Activated CD4-positive, alpha-beta T cell treated with anti-CD3 and anti-CD28 coated beads for 1 hour (primary cell): Measurements from ENCODE around the gene RANGAP1.

Experiments used
- DNase-seq: peaks from one replicate; pipeline ENCODE4 v3.0.0-alpha.2; 2020

RANGAP1 gene

GRCh38 chr22:41285820-41286638 is at the start of gene RANGAP1:
TSS of gene RANGAP1 (minus strand) at chr22:41286187. CDS start at chr22:41281044, 5,143 bp downstream.
- peak; percentile 98 for DNase-seq

GRCh38 chr22:41334951-41335635 is 49.1 kb upstream of the RANGAP1 start:
- no peak for DNase-seq

DNA sequence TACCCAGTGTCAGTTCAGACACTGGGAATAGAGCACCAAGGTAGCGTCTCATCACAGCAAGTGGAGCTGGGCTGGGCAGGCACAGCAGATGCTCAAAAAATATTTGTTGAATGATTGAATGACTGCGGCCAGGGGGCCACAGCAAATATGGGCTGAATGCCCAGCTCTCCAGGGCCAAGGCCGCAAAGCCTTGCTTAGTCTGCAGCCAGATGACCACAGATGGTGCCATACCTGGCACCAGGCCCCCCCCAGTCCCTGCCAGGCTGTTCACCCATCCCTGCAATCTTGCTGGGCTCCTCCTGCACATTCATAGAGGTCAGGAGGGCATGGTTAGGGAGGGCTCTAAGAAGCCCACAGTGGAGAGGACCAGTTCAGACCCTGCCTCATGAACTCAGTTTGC is 48.2 kb upstream of the RANGAP1 start:
- DNase-seq: no peak

GRCh38 chr22:41333806-41334205 is 47.8 kb upstream of the RANGAP1 start:
- no peak for DNase-seq

- DNase-seq: no peak
These were observed 46.4 kb upstream of the RANGAP1 start for GRCh38 chr22:41332217-41332939.

- no peak for DNase-seq
These were observed 44.2 kb upstream of the RANGAP1 start for GRCh38 chr22:41330169-41330568.

- DNase-seq: no peak
These were observed 41.1 kb upstream of the RANGAP1 start for GRCh38 chr22:41327124-41327523.

DNA sequence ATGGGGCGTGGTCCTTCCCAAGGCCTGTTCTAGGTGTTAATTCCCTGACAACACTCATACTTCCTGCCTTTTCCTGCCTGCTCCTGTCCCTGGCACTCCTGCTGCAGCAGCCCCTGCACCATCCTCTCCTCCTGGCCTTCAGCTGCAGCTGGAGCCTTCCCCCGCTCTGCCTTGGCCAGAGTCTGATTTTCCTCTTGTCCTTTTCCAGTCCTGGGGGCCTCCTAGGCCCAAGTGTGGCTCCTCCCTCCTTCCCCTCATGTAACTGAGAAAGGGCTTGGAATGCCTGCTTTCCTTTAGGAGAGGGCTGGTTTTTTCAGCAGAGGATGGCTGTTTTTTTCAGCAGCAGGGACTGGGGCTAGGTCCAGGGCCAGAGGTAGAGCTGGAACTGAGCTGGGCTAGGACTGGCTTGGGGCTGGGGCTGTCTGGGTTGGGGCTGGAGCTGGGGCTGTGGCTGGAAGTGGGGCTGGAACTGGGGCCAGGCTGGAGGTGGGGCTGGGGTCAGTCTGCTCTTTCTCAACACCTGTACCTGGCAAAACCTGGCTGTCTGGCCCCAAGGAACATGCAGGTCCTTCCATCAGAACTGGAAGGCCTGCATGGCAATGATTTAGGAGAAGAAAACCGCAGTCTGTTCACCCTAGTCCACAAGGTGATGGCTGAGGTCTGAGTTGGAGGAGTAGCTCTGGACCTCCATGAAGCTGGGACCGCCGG is 39.0 kb upstream of the RANGAP1 start:
- no peak for DNase-seq

DNA sequence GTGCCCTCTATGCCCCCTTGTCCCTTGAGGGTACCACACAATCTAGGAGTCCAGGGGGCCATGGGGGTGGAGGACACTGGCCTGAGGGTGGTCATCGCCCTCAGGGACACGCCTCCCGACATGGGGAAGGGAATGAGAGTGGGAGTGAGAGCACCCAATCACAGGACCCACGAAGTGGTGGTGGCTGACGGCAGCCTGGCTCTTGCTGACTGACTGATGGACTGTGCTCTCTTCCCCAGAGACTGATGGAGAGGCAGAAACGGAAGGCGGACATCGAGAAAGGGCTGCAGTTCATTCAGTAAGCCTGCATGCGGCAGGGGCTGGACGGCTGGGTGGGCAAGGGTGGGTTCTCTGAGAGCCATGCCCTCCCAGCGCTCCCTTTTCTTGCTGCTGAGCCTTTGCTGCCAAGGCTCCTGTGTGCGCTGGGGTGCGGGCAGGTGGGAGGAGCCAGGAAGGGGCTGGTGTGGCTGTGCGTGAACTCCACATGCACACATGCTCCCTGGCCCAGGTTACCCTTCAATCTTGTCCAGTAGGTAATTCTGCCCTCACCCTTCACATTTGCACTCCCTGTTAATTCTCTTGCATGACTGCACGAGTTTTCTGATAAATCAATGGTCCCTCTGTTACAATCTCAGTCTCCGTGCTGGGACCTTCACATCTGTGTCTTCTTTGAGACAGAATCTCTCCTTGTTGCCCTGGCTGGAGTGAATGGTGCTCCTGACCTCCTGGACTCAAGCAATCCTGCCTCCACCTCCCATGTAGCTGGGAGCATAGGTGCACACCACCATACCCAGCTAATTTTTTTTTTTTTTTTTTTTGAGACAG is 34.6 kb upstream of the RANGAP1 start:
- DNase-seq: no peak

DNA sequence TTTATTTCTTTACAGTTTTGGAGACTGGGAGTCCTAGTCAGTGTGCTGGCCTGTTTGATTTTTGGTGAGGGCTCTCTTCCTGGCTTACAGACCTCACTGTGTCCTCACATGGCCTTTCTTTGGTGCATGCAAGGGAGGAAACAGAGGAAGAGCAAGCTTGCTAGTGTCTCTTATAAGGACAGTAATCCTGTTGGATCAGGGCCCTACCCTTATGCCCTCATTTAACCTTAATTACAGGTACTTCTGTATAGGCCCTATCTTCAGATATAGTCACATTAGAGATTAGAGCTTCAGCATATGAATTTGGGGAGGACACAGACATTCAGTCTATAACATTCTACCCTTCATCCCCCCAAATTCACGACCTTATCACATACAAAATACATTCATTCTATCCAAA is 29.6 kb upstream of the RANGAP1 start:
- DNase-seq: no peak

DNA sequence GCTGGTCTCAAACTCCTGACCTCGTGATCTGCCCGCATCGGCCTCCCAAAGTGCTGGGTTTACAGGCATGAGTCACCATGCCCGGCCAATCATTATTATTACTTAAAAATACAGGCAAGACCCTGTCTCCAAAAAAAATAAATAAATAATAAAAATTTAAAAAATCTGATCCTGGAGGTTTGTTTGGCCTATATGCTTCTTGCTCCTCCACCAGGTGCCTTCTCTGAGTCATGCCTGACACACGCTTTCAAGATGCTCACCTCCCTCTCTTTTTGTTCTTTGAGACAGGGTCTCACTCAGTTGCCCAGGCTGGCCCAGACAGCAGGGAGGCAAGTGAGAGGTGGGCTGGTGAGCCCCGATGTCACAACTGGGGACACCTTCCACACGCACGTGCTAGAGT is 28.8 kb upstream of the RANGAP1 start:
- no peak for DNase-seq

DNA sequence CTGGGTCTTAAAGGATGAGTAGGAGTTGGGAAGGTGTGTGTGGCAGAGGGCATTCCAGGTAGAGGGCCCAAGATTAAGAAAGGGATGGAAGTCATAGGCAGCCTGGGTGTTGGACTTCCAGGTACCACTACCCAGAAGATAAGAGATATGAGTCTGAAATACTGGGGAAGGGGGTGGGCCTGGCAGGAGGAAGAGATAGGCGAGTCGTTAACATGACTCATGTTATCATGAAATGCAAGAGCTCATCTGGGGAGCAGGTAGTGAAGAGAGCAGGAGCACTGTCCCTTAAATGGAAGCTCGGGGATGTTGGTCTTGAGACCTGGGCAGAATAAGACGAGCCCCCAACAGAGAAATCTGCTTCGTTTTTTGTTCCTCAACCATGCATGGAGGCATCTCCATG is 25.5 kb upstream of the RANGAP1 start:
- DNase-seq: no peak

GRCh38 chr22:41310336-41310735 is 24.3 kb upstream of the RANGAP1 start:
- no peak for DNase-seq

- no peak for DNase-seq
These were observed 22.6 kb upstream of the RANGAP1 start for GRCh38 chr22:41308544-41308947.

- no peak for DNase-seq
These were observed 22.1 kb upstream of the RANGAP1 start for GRCh38 chr22:41308054-41308453.

- DNase-seq: no peak
These were observed 19.7 kb upstream of the RANGAP1 start for GRCh38 chr22:41305646-41306045.

GRCh38 chr22:41302811-41303210 is 16.8 kb upstream of the RANGAP1 start:
- no peak for DNase-seq

DNA sequence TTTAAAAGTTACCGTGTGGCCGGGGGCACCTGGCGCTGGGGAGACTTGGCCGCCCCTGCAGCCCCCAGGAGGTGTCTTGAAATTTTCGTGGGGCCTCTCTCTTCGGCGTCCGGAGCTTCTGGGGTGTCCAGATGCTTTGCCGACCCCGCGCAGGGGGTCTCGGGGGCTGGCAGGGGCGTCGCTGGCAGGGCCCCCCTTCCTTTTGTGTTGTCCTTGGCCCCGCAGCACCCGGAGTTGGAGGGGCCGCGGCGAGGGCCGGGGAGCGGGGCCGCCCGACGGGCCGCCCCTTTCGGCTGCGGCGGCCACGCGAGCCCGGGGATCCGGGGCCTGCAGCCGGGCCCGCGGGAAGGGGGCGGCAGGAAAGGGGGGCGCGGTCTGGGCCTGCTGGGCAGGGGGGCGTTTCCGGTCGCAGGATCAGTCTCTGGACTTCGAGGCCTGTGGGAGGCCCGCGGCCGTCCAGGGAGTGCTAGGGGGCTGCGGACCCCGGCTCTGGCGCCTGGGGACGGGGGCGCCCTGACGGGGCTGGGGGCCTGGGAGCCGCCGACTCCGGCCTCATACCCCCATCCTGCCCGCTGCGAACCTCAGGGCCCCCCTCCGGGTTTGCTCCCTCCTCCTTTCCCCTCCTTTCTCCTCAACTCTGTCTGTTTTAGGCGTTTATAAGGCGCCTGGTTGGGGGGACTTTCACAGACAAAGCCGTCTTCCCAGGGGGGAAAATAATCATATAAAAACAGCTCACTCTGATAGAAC is 16.2 kb upstream of the RANGAP1 start:
- DNase-seq: no peak

- peak; percentile 75 for DNase-seq
These were observed 15.4 kb upstream of the RANGAP1 start, which contains the start of gene ZC3H7B for GRCh38 chr22:41301085-41302020. TSS of gene ZC3H7B (plus strand) at chr22:41301525. CDS start at chr22:41320661, 19,136 bp downstream.

- no peak for DNase-seq
These were observed 14.7 kb upstream of the RANGAP1 start for GRCh38 chr22:41300661-41301060.
